GM19397 (cell line): ENCODE measurements around the gene IL17RC.
"Not testable (repeated sequence)": the region's sequence is repeated elsewhere in the genome, so short reads cannot be mapped to it uniquely, and the experiment has no call there.

ENCODE experiments used
- ATAC-seq: cut with Tn5 transposase; IDR thresholded peaks from one replicate; pipeline ENCODE4 v1.9.1; 2021; ENCODE audit warnings: mild to moderate bottlenecking, moderate library complexity; ENCODE audit not compliant: unreplicated experiment

The IL17RC gene

GRCh38 chr3:9891072-9891622 lies 25.8 kb upstream of the IL17RC start:
- no peak for ATAC-seq

DNA sequence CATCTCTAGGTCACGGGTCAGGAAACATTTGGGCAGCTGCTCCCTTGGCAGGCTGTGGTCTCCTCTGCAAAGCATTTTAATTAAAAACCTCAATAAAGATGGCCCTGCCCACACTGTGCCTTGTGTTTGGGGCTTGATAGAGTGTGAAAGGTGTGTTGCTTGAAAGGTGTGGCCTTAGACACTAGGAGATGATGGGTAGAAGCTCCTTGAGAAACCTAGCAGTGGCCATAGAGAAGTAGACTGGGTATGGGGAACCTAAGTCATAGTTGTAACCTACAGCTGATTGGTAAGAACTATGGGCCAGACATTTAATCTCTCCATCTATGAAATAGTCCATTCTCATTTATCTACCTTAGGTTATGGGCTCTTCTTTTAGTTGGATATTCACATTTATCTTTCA lies 23.2 kb upstream of the IL17RC start:
- no peak for ATAC-seq

DNA sequence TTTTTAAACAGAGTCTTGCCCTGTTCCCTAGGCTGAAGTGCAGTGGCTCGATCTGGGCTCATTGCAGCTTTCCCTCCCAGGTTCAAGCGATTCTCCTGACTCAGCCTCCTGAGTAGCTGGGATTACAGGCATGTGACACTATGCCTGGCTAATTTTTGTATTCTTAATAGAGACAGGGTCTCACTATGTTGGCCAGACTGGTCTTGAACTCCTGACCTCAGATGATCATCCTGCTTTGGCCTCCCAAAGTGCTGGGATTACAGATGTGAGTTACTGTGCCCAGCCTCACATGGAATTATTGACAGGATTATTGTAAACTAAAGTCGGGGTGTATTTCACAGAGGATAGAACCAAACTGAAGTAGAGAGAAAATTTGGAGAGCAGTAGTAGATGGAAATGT lies 21.2 kb upstream of the IL17RC start:
- not testable (repeated sequence) for ATAC-seq

DNA sequence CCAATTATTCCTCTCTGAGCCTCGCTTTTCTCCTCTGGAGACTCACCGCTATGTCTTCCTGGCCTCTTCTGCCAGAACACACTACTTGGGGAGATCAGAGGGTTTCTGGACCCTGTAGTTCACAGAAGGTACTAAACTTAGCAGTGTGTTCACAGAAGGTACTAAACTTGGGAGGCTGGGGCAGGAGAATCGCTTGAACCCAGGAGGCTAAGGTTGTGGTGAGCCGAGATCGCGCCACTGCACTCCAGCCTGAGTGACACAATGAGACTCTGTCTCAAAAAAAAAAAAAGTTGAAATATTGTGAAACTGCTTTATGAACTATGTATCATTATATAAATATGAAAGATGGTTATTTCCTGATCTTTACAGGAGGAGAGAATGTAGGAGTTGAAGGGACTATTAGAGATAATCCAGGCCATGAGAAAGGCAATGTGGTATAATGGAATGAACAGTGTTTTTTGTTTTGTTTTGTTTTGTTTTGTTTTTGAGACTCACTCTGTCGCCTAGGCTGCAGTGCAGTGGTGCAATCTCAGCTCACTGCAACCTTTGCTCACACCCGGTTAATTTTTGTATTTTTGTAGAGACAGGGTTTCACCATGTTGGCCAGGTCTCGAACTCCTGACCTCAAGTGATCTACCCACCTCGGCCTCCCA lies 20.0 kb upstream of the IL17RC start:
- ATAC-seq: not testable (repeated sequence)

DNA sequence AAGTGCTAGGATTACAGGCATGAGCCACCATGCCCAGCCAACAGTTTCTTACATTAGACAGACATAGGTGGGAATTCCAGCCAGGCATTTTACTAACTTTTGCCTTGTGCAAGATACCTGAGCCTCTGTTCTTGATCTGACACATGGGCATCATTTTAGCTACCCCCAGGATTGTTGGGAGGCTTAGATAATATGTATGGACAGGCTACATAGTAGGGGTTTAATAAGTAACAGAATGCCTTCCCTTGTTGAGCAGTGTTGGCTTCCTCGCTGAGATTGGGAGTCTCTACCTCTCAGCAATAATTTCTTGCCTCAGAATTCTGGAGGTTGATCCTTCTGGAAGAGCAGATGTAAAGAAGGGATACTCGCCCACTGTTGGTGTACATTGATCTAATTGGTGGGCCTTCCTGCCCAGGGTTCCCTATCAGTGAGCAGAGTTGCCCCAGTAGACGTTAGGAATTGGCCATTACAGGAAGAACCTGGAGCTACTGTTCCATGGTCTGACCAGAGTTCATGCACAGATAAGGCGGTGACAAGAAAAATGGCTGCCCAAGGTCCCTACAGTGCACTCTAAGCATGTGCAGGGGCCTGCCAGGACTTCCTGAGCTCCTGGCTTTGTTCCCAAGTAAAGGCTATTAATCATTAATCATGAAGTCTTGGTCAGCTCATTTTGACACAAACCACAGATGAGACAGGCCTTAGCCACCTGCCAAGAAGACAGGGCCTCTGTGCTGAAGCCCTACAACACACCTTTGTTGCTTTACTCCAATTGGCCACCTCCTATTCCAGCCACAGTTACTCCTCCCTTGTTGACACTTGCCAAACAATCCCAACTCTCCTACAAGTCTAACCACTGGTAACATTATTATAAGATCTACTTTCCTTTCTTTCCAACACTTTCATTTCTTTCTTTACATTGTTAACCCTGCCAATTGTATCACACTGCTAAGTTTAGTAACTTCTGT lies 19.2 kb upstream of the IL17RC start:
- ATAC-seq: peak; percentile 47

GRCh38 chr3:9898467-9899241 lies 18.2 kb upstream of the IL17RC start:
- ATAC-seq: no peak

DNA sequence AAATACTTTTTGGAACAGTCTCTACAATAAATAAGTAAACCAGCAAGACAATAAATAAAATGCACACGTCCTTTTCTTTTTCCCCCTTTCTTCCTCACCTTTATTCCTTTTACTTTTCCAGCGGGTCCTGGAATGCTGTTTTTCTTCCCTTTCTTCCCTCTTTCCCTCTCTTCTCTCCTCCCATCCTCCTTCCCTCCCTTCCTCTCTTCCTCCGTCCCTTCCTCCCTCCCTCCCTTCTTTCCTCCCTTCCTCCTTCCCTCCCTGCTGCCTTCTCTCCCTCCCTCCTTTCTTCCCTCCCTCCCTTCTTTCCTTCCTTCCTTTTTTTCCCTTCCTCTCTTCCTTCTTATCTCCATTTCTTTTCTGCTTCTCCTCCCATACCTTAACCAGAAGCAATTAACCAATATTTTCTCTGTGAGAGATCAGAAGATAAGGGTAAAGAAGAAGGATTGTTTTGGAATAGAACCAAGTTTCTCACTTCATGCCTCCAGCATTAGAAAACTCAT lies 17.6 kb upstream of the IL17RC start:
- ATAC-seq: no peak

GRCh38 chr3:9900965-9901415 lies 15.9 kb upstream of the IL17RC start:
- ATAC-seq: not testable (repeated sequence)

- ATAC-seq: no peak
Observed at GRCh38 chr3:9901967-9902366, 14.9 kb upstream of the IL17RC start.

GRCh38 chr3:9902372-9903237 lies 14.3 kb upstream of the IL17RC start, which contains the start of gene IL17RE:
IL17RE (plus strand) TSS chr3:9902848; CDS start chr3:9902933, 85 bp downstream.
- no peak for ATAC-seq

GRCh38 chr3:9903238-9903624 lies 13.7 kb upstream of the IL17RC start:
- ATAC-seq: no peak

DNA sequence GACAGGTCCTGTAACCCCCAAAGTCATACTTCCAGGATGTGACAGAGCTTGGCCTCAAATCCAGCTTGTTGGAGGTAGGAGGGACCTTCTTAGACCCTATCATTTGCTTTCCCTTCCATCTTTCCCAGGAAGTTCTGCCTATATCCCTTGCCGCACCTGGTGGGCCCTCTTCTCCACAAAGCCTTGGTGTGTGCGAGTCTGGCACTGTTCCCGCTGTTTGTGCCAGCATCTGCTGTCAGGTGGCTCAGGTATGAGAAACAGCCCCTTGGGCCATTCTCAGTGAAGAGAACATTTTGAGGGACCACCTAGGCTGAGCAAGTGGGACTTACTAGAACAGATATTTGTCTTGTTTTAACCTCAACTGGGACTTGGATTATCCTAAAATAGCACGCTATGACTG lies 13.0 kb upstream of the IL17RC start:
- no peak for ATAC-seq

DNA sequence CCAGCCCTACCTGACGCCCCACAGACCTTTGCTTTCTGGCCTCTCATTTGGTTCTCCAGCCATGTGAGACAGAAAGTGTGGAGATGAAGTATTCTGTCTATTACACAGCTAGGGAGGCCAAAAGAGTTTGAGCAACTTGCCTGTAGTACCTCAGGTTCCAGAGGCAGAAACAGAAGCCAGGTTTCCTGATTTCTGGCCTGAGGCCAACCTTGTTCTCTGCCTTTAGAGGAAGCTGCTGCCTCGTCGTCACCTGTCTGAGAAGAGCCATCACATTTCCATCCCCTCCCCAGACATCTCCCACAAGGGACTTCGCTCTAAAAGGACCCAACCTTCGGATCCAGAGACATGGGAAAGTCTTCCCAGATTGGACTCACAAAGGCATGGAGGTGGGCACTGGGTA lies 10.4 kb upstream of the IL17RC start:
- ATAC-seq: no peak

DNA sequence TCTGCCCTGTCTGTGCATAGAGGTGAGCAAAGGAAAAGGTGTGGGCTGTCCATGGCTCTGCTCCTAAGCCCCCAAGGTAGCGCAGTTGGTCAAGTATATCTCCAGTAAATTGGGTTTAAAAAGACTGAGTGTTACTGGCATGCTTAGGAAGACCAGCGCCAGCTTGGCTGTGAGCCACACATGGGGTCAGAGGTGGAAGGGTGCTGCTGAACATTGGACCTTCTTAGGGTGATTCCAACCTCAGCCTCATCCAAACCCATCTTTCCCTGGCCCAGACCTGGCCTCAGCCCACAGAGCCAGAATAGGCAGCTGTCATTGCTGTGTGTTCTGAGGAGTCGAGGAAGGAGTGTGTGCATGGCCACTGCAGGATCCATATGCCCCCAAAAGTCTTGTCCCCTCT lies 8.6 kb upstream of the IL17RC start:
- no peak for ATAC-seq

DNA sequence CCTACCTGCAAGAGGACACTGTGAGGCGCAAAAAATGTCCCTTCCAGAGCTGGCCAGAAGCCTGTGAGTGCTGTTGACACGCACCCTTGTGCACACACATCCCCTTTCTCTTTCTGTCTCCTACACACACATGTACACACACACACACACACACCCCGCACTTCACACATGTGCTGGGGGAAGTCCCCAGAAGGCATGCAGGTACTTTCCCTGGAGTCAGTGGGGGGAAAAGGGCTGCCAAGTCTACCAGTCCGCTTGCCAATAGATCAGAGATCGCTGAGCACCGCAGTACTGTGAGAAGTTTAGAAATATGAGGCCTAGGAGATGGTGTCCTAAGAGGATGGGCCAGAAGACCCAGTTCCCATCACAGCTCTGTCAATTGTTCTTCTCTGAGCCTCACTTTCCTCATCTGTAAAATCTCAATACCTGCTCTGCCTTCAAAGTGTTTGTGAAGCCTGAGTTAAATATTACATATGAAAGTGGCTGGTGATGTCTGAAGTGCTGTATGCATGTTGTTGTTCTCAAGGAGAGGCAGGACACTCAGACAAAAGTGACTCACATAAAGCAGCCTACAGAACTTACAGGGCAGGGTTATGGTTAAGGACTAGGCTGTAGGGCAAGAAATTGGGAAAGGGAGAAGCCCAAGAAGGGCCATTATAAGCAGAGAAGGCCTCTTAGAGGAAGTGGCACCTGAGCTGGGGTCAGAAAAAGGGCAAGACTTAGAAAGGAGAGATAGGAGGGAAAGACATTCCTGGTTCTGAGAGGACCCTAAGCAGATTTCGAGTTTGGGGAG lies 7.5 kb upstream of the IL17RC start:
- ATAC-seq: no peak

- ATAC-seq: no peak
Observed at GRCh38 chr3:9911863-9912262, 5.0 kb upstream of the IL17RC start.

GRCh38 chr3:9912294-9912935 lies 4.5 kb upstream of the IL17RC start:
- no peak for ATAC-seq

DNA sequence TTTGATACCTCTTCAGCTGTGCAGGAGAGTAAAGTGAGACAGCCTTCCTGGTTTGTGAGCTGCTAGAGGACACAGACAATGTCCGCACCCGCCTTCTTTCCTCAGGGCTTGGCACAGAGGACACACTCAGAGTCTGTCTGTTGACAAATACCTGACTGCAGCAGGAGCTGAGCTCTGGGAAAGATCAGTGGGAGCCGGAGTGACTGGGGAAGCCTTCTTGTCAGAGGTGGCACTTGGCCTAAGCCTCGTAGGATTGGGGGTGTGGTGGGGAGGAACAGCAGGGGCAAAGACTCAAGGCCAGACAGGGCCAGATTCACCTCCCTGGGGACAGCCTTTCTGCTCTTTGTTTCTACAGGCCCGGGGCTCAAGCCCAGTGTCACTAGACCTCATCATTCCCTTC lies 3.3 kb upstream of the IL17RC start:
- ATAC-seq: no peak

GRCh38 chr3:9914011-9914410 lies 2.9 kb upstream of the IL17RC start:
- ATAC-seq: no peak
